Measurements from ENCODE around the gene ST3GAL4. TPM values are rescaled to one million over a fixed set of nuclear protein-coding genes. Genes with fewer than 3 reads are reported as not detected.

Gene ST3GAL4
- total RNA-seq, 1 donor from 2014 or later: 19.1 TPM

- H3K4me1 Mint-ChIP-seq (ENCODE audit: unreplicated experiment): peaks cover 48% of the 10 kb centered on the region
- H3K4me3 Mint-ChIP-seq: no peak overlapping the region
- H3K36me3 Mint-ChIP-seq: peaks cover 14% of the 10 kb centered on the region
- no peak for TF ChIP-seq CTCF (conservative IDR thresholded peaks at IDR 0.05)
- no peaks in the 10 kb centered on the region for H3K9me3 Mint-ChIP-seq
- peak overlapping the region; percentile 26 for H3K27ac Mint-ChIP-seq
- no peaks in the 10 kb centered on the region for H3K27me3 Mint-ChIP-seq
- no peak for DNase-seq (ENCODE audit: extremely low spot score, unreplicated experiment)
Measured at GRCh38 chr11:126336671-126337101, 18.8 kb upstream of the ST3GAL4 start.

- H3K36me3 Mint-ChIP-seq: peaks cover 18% of the 10 kb centered on the region
- H3K4me3 Mint-ChIP-seq: no peak overlapping the region
Measured at GRCh38 chr11:126337126-126337473, 18.4 kb upstream of the ST3GAL4 start.

GRCh38 chr11:126337474-126338241 lies 17.8 kb upstream of the ST3GAL4 start:
- no peak overlapping the region for H3K4me3 Mint-ChIP-seq
- peaks cover 24% of the 10 kb centered on the region for H3K36me3 Mint-ChIP-seq
- peaks cover 57% of the 10 kb centered on the region for H3K4me1 Mint-ChIP-seq (ENCODE audit: unreplicated experiment)
- no peak for TF ChIP-seq CTCF (conservative IDR thresholded peaks at IDR 0.05)
- no peaks in the 10 kb centered on the region for H3K27me3 Mint-ChIP-seq
- H3K27ac Mint-ChIP-seq: no peak overlapping the region
- DNase-seq (ENCODE audit: extremely low spot score, unreplicated experiment): no peak
- no peaks in the 10 kb centered on the region for H3K9me3 Mint-ChIP-seq

More at GRCh38 chr11:126337126-126337473, 18.4 kb upstream of the ST3GAL4 start:
- DNase-seq (ENCODE audit: extremely low spot score, unreplicated experiment): no peak
- Mint-ChIP-seq H3K27ac (no peak overlapping the region), H3K9me3 (no peaks in the 10 kb centered on the region), H3K27me3 (no peaks in the 10 kb centered on the region), H3K4me1 (ENCODE audit: unreplicated experiment) (peaks cover 52% of the 10 kb centered on the region)
- TF ChIP-seq CTCF (conservative IDR thresholded peaks at IDR 0.05): no peak

GRCh38 chr11:126338346-126339055 lies 17.0 kb upstream of the ST3GAL4 start:
- H3K9me3 Mint-ChIP-seq: no peaks in the 10 kb centered on the region

More at GRCh38 chr11:126338346-126339055, 17.0 kb upstream of the ST3GAL4 start:
- peaks cover 20% of the 10 kb centered on the region for H3K36me3 Mint-ChIP-seq
- no peaks in the 10 kb centered on the region for H3K27me3 Mint-ChIP-seq
- peaks cover 52% of the 10 kb centered on the region for H3K4me1 Mint-ChIP-seq (ENCODE audit: unreplicated experiment)
- H3K27ac Mint-ChIP-seq: peak overlapping the region; percentile 82
- DNase-seq (ENCODE audit: extremely low spot score, unreplicated experiment): no peak
- H3K4me3 Mint-ChIP-seq: no peak overlapping the region
- TF ChIP-seq CTCF (conservative IDR thresholded peaks at IDR 0.05): no peak

Measured in type B pancreatic cell (in vitro differentiated cells).